ENCODE data around the gene IL24. TPM values are rescaled to one million over a fixed set of nuclear protein-coding genes. Genes with fewer than 3 reads are reported as not detected.

IL24 gene
- polyA plus RNA-seq, 1 of the 3 experiments (the other 2 are of a cell fraction) = 0.03 TPM

- Histone ChIP-seq H3K27ac (ENCODE audit: low read depth in 2 of 2, low read length in 1 of 2) (no peak overlapping the region), H3K4me1 (ENCODE audit: control insufficient read depth in 1 of 2, insufficient read depth in 2 of 2, low read depth in 1 of 2, low read length in 1 of 2) (peaks cover 0 to 10% of the 10 kb centered on the region in 2 experiments; a peak in 1 of 4 replicates), H3K9ac (no peak overlapping the region), H3K9me2 (no peaks in the 10 kb centered on the region), H3K9me3 (no peaks in the 10 kb centered on the region), H3K4me3 (ENCODE audit: low read depth in 2 of 2, low read length in 1 of 2) (peak overlapping the region; percentile 45 to 53), H2AFZ (ENCODE audit: low read depth) (no peak overlapping the region; the same call in 1 of the 2 replicates), H4K20me1 (ENCODE audit: insufficient read depth) (no peaks in the 10 kb centered on the region), H3K36me3 (replicated peaks in 1 of 2; ENCODE audit: control insufficient read depth in 1 of 2, insufficient read depth in 2 of 2, low read length in 1 of 2) (no peaks in the 10 kb centered on the region), H3F3A (replicated peaks; ENCODE audit: insufficient read depth) (no peaks in the 10 kb centered on the region), H3K79me2 (ENCODE audit: insufficient read depth) (no peaks in the 10 kb centered on the region), H3K27me3 (ENCODE audit: insufficient read depth) (peaks cover 23% of the 10 kb centered on the region; the same call in 1 of the 2 replicates), H3K4me2 (peak overlapping the region; percentile 84)
- WGBS (ENCODE audit: low lambda C conversion rate) = 72% methylated on average over 9 of the region's 14 CpGs
- TF ChIP-seq USF2 (IDR thresholded peaks at IDR 0.05; ENCODE audit: borderline replicate concordance, low read depth, low read length) (no peak), TAF1 (IDR thresholded peaks at IDR 0.05; ENCODE audit: borderline replicate concordance, low read depth, low read length) (no peak), JUND (IDR thresholded peaks at IDR 0.05) (no peak), EZH2phosphoT487 (IDR thresholded peaks at IDR 0.05; ENCODE audit: borderline replicate concordance, low read depth) (no peak), MAX (IDR thresholded peaks at IDR 0.05; ENCODE audit: low read depth) (no peak), GATA2 (CRISPR knock-in tag; IDR thresholded peaks at IDR 0.05) (no peak), FOSL2 (IDR thresholded peaks at IDR 0.05; ENCODE audit: borderline replicate concordance, low read depth) (no peak)
- TF ChIP-seq, protein P1, sequence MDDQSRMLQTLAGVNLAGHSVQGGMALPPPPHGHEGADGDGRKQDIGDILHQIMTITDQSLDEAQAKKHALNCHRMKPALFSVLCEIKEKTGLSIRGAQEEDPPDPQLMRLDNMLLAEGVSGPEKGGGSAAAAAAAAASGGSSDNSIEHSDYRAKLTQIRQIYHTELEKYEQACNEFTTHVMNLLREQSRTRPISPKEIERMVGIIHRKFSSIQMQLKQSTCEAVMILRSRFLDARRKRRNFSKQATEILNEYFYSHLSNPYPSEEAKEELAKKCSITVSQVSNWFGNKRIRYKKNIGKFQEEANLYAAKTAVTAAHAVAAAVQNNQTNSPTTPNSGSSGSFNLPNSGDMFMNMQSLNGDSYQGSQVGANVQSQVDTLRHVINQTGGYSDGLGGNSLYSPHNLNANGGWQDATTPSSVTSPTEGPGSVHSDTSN (IDR thresholded peaks at IDR 0.05) = no peak
- TF ChIP-seq, protein P2, sequence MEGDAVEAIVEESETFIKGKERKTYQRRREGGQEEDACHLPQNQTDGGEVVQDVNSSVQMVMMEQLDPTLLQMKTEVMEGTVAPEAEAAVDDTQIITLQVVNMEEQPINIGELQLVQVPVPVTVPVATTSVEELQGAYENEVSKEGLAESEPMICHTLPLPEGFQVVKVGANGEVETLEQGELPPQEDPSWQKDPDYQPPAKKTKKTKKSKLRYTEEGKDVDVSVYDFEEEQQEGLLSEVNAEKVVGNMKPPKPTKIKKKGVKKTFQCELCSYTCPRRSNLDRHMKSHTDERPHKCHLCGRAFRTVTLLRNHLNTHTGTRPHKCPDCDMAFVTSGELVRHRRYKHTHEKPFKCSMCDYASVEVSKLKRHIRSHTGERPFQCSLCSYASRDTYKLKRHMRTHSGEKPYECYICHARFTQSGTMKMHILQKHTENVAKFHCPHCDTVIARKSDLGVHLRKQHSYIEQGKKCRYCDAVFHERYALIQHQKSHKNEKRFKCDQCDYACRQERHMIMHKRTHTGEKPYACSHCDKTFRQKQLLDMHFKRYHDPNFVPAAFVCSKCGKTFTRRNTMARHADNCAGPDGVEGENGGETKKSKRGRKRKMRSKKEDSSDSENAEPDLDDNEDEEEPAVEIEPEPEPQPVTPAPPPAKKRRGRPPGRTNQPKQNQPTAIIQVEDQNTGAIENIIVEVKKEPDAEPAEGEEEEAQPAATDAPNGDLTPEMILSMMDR (IDR thresholded peaks at IDR 0.05) = no peak
- POLR2A ChIA-PET = no interaction called here
- DNase-seq = no peak
- CTCF ChIA-PET = interaction anchor here (0.6 to 7.8 kb wide), 25 partner anchors 9 to 430 kb away, joined by 3 to 83 read pairs (median 4); partner anchors contain the start of genes EIF2D and FCMR
Measured at GRCh38 chr1:206909883-206910318, 12.7 kb downstream of the IL24 start.

GRCh38 chr1:206911064-206911663 lies 13.9 kb downstream of the IL24 start:
- Histone ChIP-seq H3K4me1 (ENCODE audit: control insufficient read depth in 1 of 2, insufficient read depth in 2 of 2, low read depth in 1 of 2, low read length in 1 of 2) (peaks cover 0 to 10% of the 10 kb centered on the region in 2 experiments; a peak in 1 of 4 replicates), H3K4me3 (ENCODE audit: low read depth in 2 of 2, low read length in 1 of 2) (no peak overlapping the region), H3K27ac (ENCODE audit: low read depth in 2 of 2, low read length in 1 of 2) (no peak overlapping the region), H3K27me3 (ENCODE audit: insufficient read depth) (peaks cover 36% of the 10 kb centered on the region), H3F3A (replicated peaks; ENCODE audit: insufficient read depth) (no peaks in the 10 kb centered on the region), H3K9me3 (no peaks in the 10 kb centered on the region), H3K4me2 (no peak overlapping the region), H4K20me1 (ENCODE audit: insufficient read depth) (no peaks in the 10 kb centered on the region), H3K79me2 (ENCODE audit: insufficient read depth) (no peaks in the 10 kb centered on the region), H2AFZ (ENCODE audit: low read depth) (no peak overlapping the region), H3K9ac (no peak overlapping the region), H3K9me2 (no peaks in the 10 kb centered on the region), H3K36me3 (replicated peaks in 1 of 2; ENCODE audit: control insufficient read depth in 1 of 2, insufficient read depth in 2 of 2, low read length in 1 of 2) (no peaks in the 10 kb centered on the region)
- WGBS (ENCODE audit: low lambda C conversion rate) = 0% methylated on average over 1 of the region's 1 CpG
- CTCF ChIA-PET = interaction anchor here (0.7 to 9.4 kb wide), 50 partner anchors 9 to 431 kb away, joined by 3 to 380 read pairs (median 8); partner anchors contain the start of genes DYRK3, FCMR, IL20 and IL24
- TF ChIP-seq SMC3 (IDR thresholded peaks at IDR 0.05; ENCODE audit: low read depth, low read length) (peak; percentile 51), REST (IDR thresholded peaks at IDR 0.05; ENCODE audit: low read depth, low read length) (peak; percentile 74; the same call in 1 of the 2 replicates), RAD21 (IDR thresholded peaks at IDR 0.05; ENCODE audit: low read length) (peak; percentile 76), TAF1 (IDR thresholded peaks at IDR 0.05; ENCODE audit: borderline replicate concordance, low read depth, low read length) (no peak), JUND (IDR thresholded peaks at IDR 0.05) (no peak)
- TF ChIP-seq, protein P2 (IDR thresholded peaks at IDR 0.05) = peak; percentile 91
- POLR2A ChIA-PET = no interaction called here
- peak; percentile 77 for DNase-seq

Measured in SK-N-SH (cell line).